Neural cell (in vitro differentiated cells): Measurements from ENCODE around the gene WNT3A. TPM values are rescaled to one million over a fixed set of nuclear protein-coding genes. Genes with fewer than 3 reads are reported as not detected.

Experiments used
- H2AFZ ChIP-seq: fragments of 200-600, 300-800 bp; sonication (generic), shearing (Covaris generic); 2 replicates; pipeline ENCODE4 v1.6.0; 2014; ENCODE audit warnings: low read depth, mild to moderate bottlenecking, antibody characterized with exemption, low read length, moderate library complexity
- H3F3A ChIP-seq: fragments of 200-600 bp; shearing (Covaris generic); 2 replicates; pipeline ENCODE4 v1.6.1; 2016; ENCODE audit warnings: mild to moderate bottlenecking, moderate library complexity, mixed read lengths, antibody characterized with exemption, low read length; ENCODE audit not compliant: insufficient read depth, poor library complexity, severe bottlenecking
- H3K27ac ChIP-seq: fragments of 200-600, 300-800 bp; sonication (generic), shearing (Covaris generic); 2 replicates; pipeline ENCODE4 v1.5.1; 2014; ENCODE audit warnings: mild to moderate bottlenecking, low read length, moderate library complexity
- H3K27me3 ChIP-seq: fragments of 300-800, 200-600 bp; sonication (generic), shearing (Covaris generic); 2 replicates; pipeline ENCODE4 v1.6.0; 2014; ENCODE audit warnings: mild to moderate bottlenecking, low read depth, low read length, moderate library complexity; ENCODE audit not compliant: insufficient read depth
- H3K36me3 ChIP-seq: fragments of 300-800, 200-600 bp; sonication (generic), shearing (Covaris generic); 2 replicates; pipeline ENCODE4 v1.5.1; 2014; ENCODE audit warnings: mild to moderate bottlenecking, antibody characterized with exemption, low read length, moderate library complexity; ENCODE audit not compliant: insufficient read depth
- H3K4me2 ChIP-seq: fragments of 300-800, 200-600 bp; sonication (generic), shearing (Covaris generic); 2 replicates; pipeline ENCODE4 v1.6.0; 2014; ENCODE audit warnings: mild to moderate bottlenecking, low read length
- H3K4me3 ChIP-seq: fragments of 300-800, 200-600 bp; sonication (generic), shearing (Covaris generic); 2 replicates; pipeline ENCODE4 v1.5.1; 2014; ENCODE audit warnings: mild to moderate bottlenecking, low read length, moderate library complexity
- H3K79me2 ChIP-seq: fragments of 200-600 bp; shearing (Covaris generic); replicated peaks from 2 replicates; pipeline ENCODE4 v1.6.0; 2014; ENCODE audit warnings: mild to moderate bottlenecking, low read length, moderate library complexity; ENCODE audit not compliant: insufficient read depth
- H3K9ac ChIP-seq: fragments of 300-800, 200-600 bp; sonication (generic), shearing (Covaris generic); 2 replicates; pipeline ENCODE4 v1.6.1; 2016; ENCODE audit warnings: mild to moderate bottlenecking, low read length, mixed read lengths
- H3K9me2 ChIP-seq: fragments of 200-600 bp; shearing (Covaris generic); 2 replicates; pipeline ENCODE4 v1.6.1; 2016; ENCODE audit warnings: mild to moderate bottlenecking, low read length, mixed read lengths; ENCODE audit not compliant: insufficient read depth
- H3K9me3 ChIP-seq: fragments of 200-600, 300-800 bp; sonication (generic), shearing (Covaris generic); 2 replicates; pipeline ENCODE4 v1.6.1; 2016; ENCODE audit warnings: mild to moderate bottlenecking, mixed run types, low read length, moderate library complexity, mixed read lengths
- H4K20me1 ChIP-seq: fragments of 200-600 bp; shearing (Covaris generic); 2 replicates; pipeline ENCODE4 v1.6.1; 2016; ENCODE audit warnings: mild to moderate bottlenecking, mixed run types; ENCODE audit not compliant: insufficient read depth
- CTCF ChIP-seq: fragments of 450-650 bp; IDR thresholded peaks from 2 replicates; pipeline ENCODE4 v1.5.1; 2014; ENCODE audit warnings: antibody characterized with exemption, mild to moderate bottlenecking, moderate library complexity; ENCODE audit not compliant: poor library complexity, severe bottlenecking
- EP300 ChIP-seq: fragments of 450-650 bp; conservative IDR thresholded peaks from 2 replicates; pipeline ENCODE4 v1.6.1; 2014; ENCODE audit warnings: antibody characterized with exemption, mild to moderate bottlenecking, moderate library complexity; ENCODE audit not compliant: poor library complexity, severe bottlenecking
- EZH2 ChIP-seq: fragments of 200-600, 300-800 bp; shearing (Covaris generic), sonication (generic); IDR thresholded peaks from 2 replicates; pipeline ENCODE4 v1.6.1; 2014; ENCODE audit warnings: antibody characterized with exemption, low read length, borderline replicate concordance, mild to moderate bottlenecking; ENCODE audit not compliant: insufficient read depth, poor library complexity, severe bottlenecking
- MXI1 ChIP-seq: fragments of 450-650 bp; conservative IDR thresholded peaks from 2 replicates; pipeline ENCODE4 v1.6.1; 2014; ENCODE audit warnings: antibody characterized with exemption, mild to moderate bottlenecking; ENCODE audit not compliant: poor library complexity, severe bottlenecking
- POLR2AphosphoS5 ChIP-seq: IDR thresholded peaks from 2 replicates; pipeline ENCODE4 v1.6.1; 2012
- RAD21 ChIP-seq: fragments of 450-650 bp; conservative IDR thresholded peaks from 2 replicates; pipeline ENCODE4 v1.6.1; 2014; ENCODE audit warnings: antibody characterized with exemption, mild to moderate bottlenecking, moderate library complexity
- REST ChIP-seq: IDR thresholded peaks from 2 replicates; pipeline ENCODE4 v1.6.1; 2012; ENCODE audit warnings: borderline replicate concordance
- SMC3 ChIP-seq: fragments of 450-650 bp; conservative IDR thresholded peaks from 2 replicates; pipeline ENCODE4 v1.6.1; 2014; ENCODE audit warnings: antibody characterized with exemption, mild to moderate bottlenecking, moderate library complexity; ENCODE audit not compliant: poor library complexity
- TAF1 ChIP-seq: IDR thresholded peaks from 2 replicates; pipeline ENCODE4 v1.6.1; 2012; ENCODE audit warnings: low read depth
- polyA plus RNA-seq: library from polyadenylated mRNA; depleted of rRNA; stranded (reverse); fragments of >200 nt; gene quantifications from 2 replicates; pipeline ENCODE4 v1.2.3, GENCODE V29; 2014

Gene WNT3A
- polyA plus RNA-seq, 1 donor from 2014 or later, result 0.14 TPM

GRCh38 chr1:228000836-228001563 is 5.8 kb upstream of the WNT3A start:
- Histone ChIP-seq H3K79me2 (no peaks in the 10 kb centered on the region), H2AFZ (no peak overlapping the region), H3K9me3 (peaks cover 6% of the 10 kb centered on the region), H3K4me2 (no peak overlapping the region), H3K27ac (no peak overlapping the region), H3K9ac (no peak overlapping the region), H3F3A (no peaks in the 10 kb centered on the region), H4K20me1 (no peaks in the 10 kb centered on the region), H3K36me3 (no peaks in the 10 kb centered on the region), H3K9me2 (no peaks in the 10 kb centered on the region), H3K27me3 (peaks cover 29% of the 10 kb centered on the region), H3K4me3 (no peak overlapping the region)
- TF ChIP-seq EZH2, result no peak
- TF ChIP-seq CTCF, result no peak
- no peak for TF ChIP-seq MXI1
- no peak for TF ChIP-seq EP300
- TF ChIP-seq POLR2AphosphoS5, result no peak
- TF ChIP-seq REST, result no peak
- no peak for TF ChIP-seq TAF1
- no peak for TF ChIP-seq RAD21
- TF ChIP-seq SMC3, result no peak

- Histone ChIP-seq H3K27me3 (peaks cover 36% of the 10 kb centered on the region), H3K79me2 (no peaks in the 10 kb centered on the region), H2AFZ (no peak overlapping the region), H4K20me1 (no peaks in the 10 kb centered on the region), H3K4me3 (no peak overlapping the region), H3K36me3 (no peaks in the 10 kb centered on the region), H3K9me3 (peaks cover 3% of the 10 kb centered on the region), H3F3A (no peaks in the 10 kb centered on the region), H3K27ac (no peak overlapping the region), H3K9me2 (no peaks in the 10 kb centered on the region), H3K9ac (no peak overlapping the region), H3K4me2 (no peak overlapping the region)
- no peak for TF ChIP-seq EP300
- TF ChIP-seq EZH2, result no peak
- no peak for TF ChIP-seq MXI1
- TF ChIP-seq SMC3, result no peak
Observed at GRCh38 chr1:228001738-228002535, 4.9 kb upstream of the WNT3A start.
